ENCODE results near the gene TMEM62.

Gene TMEM62

GRCh38 chr15:43133430-43134156, at the start of gene TMEM62:
Gene TMEM62 (plus strand): TSS chr15:43133586. CDS start chr15:43133803, 217 bp downstream.
- DNase-seq, result peak; percentile 83

GRCh38 chr15:43085921-43086320, 47.5 kb upstream of the TMEM62 start:
- no peak for DNase-seq

GRCh38 chr15:43086551-43086950, 46.8 kb upstream of the TMEM62 start:
- DNase-seq, result no peak

- DNase-seq, result no peak
Observed at GRCh38 chr15:43091859-43092258, 41.5 kb upstream of the TMEM62 start.

GRCh38 chr15:43093026-43093425, 40.4 kb upstream of the TMEM62 start:
- no peak for DNase-seq

GRCh38 chr15:43094416-43095030, 38.9 kb upstream of the TMEM62 start:
- no peak for DNase-seq

GRCh38 chr15:43095243-43095642, 38.1 kb upstream of the TMEM62 start:
- DNase-seq, result no peak

- no peak for DNase-seq
Observed at GRCh38 chr15:43095708-43096347, 37.6 kb upstream of the TMEM62 start.

- DNase-seq, result no peak
Observed at GRCh38 chr15:43096411-43096810, 37.0 kb upstream of the TMEM62 start.

GRCh38 chr15:43099105-43099845, 34.1 kb upstream of the TMEM62 start:
- DNase-seq, result no peak

- DNase-seq, result no peak
Observed at GRCh38 chr15:43100971-43101370, 32.4 kb upstream of the TMEM62 start.

- DNase-seq, result no peak
Observed at GRCh38 chr15:43102187-43102586, 31.2 kb upstream of the TMEM62 start.

GRCh38 chr15:43103907-43104306, 29.5 kb upstream of the TMEM62 start:
- DNase-seq, result no peak

- no peak for DNase-seq
Observed at GRCh38 chr15:43104426-43104825, 29.0 kb upstream of the TMEM62 start.

- peak; percentile 32 for DNase-seq
Observed at GRCh38 chr15:43105077-43105736, 28.2 kb upstream of the TMEM62 start.

GRCh38 chr15:43105778-43106485, 27.5 kb upstream of the TMEM62 start, which contains the start of gene UBR1:
Gene UBR1 (minus strand): TSS chr15:43106038. CDS start chr15:43106022, 16 bp downstream.
- peak; percentile 96 for DNase-seq

GRCh38 chr15:43106486-43106829, 26.9 kb upstream of the TMEM62 start:
- DNase-seq, result no peak

GRCh38 chr15:43107751-43108150, 25.6 kb upstream of the TMEM62 start:
- no peak for DNase-seq

- no peak for DNase-seq
Observed at GRCh38 chr15:43111354-43111753, 22.0 kb upstream of the TMEM62 start.

- no peak for DNase-seq
Observed at GRCh38 chr15:43118286-43118685, 15.1 kb upstream of the TMEM62 start.

GRCh38 chr15:43118829-43119228, 14.6 kb upstream of the TMEM62 start:
- no peak for DNase-seq

GRCh38 chr15:43121863-43122262, 11.5 kb upstream of the TMEM62 start:
- no peak for DNase-seq
